ENCODE measurements around the gene METTL6. TPM values are rescaled to one million over a fixed set of nuclear protein-coding genes. Genes with fewer than 3 reads are reported as not detected.

METTL6 gene
- total RNA-seq, 1 donor from 2014 or later, result 13.8 TPM

GRCh38 chr3:15454965-15455364, 27.6 kb upstream of the METTL6 start:
- Histone ChIP-seq H3K27me3 (no peaks in the 10 kb centered on the region), H3K4me3 (no peak overlapping the region), H3K27ac (no peak overlapping the region), H3K9me3 (no peaks in the 10 kb centered on the region), H3K36me3 (no peaks in the 10 kb centered on the region), H3K4me1 (no peaks in the 10 kb centered on the region)
- intact Hi-C loops (cut with DNase I), result loop anchor here (5.0 kb wide), 1 partner anchor 57 kb away; no protein-coding TSS in a partner anchor
- TF ChIP-seq POLR2A (IDR thresholded peaks at IDR 0.05), result no peak
- TF ChIP-seq CTCF (IDR thresholded peaks at IDR 0.05), result no peak
- no peak for TF ChIP-seq POLR2AphosphoS5 (IDR thresholded peaks at IDR 0.05; ENCODE audit: insufficient read depth in 1 of 2, low read depth in 1 of 2)
- DNase-seq (ENCODE audit: extremely low spot score in 2 of 2), result no peak

GRCh38 chr3:15453991-15454625, 26.8 kb upstream of the METTL6 start:
- Histone ChIP-seq H3K4me3 (no peak overlapping the region), H3K4me1 (no peaks in the 10 kb centered on the region), H3K36me3 (no peaks in the 10 kb centered on the region), H3K27ac (no peak overlapping the region), H3K9me3 (no peaks in the 10 kb centered on the region), H3K27me3 (no peaks in the 10 kb centered on the region)
- no peak for DNase-seq (ENCODE audit: extremely low spot score in 2 of 2)
- intact Hi-C loops (cut with DNase I), result loop anchor here (5.0 kb wide), 1 partner anchor 58 kb away; no protein-coding TSS in a partner anchor
- TF ChIP-seq POLR2AphosphoS5 (IDR thresholded peaks at IDR 0.05; ENCODE audit: insufficient read depth in 1 of 2, low read depth in 1 of 2), result no peak
- no peak for TF ChIP-seq POLR2A (IDR thresholded peaks at IDR 0.05)
- no peak for TF ChIP-seq CTCF (IDR thresholded peaks at IDR 0.05)

- Histone ChIP-seq H3K4me1 (no peaks in the 10 kb centered on the region), H3K27me3 (no peaks in the 10 kb centered on the region), H3K9me3 (no peaks in the 10 kb centered on the region), H3K4me3 (no peak overlapping the region), H3K27ac (no peak overlapping the region), H3K36me3 (no peaks in the 10 kb centered on the region)
- intact Hi-C loops (cut with DNase I), result loop anchor here (5.0 kb wide), 1 partner anchor 59 kb away; no protein-coding TSS in a partner anchor
- TF ChIP-seq POLR2AphosphoS5 (IDR thresholded peaks at IDR 0.05; ENCODE audit: insufficient read depth in 1 of 2, low read depth in 1 of 2) (no peak), POLR2A (IDR thresholded peaks at IDR 0.05) (no peak), CTCF (IDR thresholded peaks at IDR 0.05) (no peak)
- DNase-seq (ENCODE audit: extremely low spot score in 2 of 2), result no peak
Measured at GRCh38 chr3:15453501-15453900, 26.2 kb upstream of the METTL6 start.

GRCh38 chr3:15452961-15453360, 25.6 kb upstream of the METTL6 start:
- DNase-seq (ENCODE audit: extremely low spot score in 2 of 2), result no peak
- Histone ChIP-seq H3K9me3 (no peaks in the 10 kb centered on the region), H3K27me3 (no peaks in the 10 kb centered on the region), H3K4me1 (no peaks in the 10 kb centered on the region), H3K4me3 (no peak overlapping the region), H3K36me3 (no peaks in the 10 kb centered on the region), H3K27ac (no peak overlapping the region)
- intact Hi-C loops (cut with DNase I), result loop anchor here (5.0 kb wide), 1 partner anchor 59 kb away; no protein-coding TSS in a partner anchor
- no peak for TF ChIP-seq POLR2AphosphoS5 (IDR thresholded peaks at IDR 0.05; ENCODE audit: insufficient read depth in 1 of 2, low read depth in 1 of 2)

GRCh38 chr3:15452156-15452555, 24.8 kb upstream of the METTL6 start:
- intact Hi-C loops (cut with DNase I), result loop anchor here (5.0 kb wide), 1 partner anchor 60 kb away; no protein-coding TSS in a partner anchor
- H3K27ac ChIP-seq, result no peak overlapping the region
- DNase-seq (ENCODE audit: extremely low spot score in 2 of 2), result no peak

More at GRCh38 chr3:15452156-15452555, 24.8 kb upstream of the METTL6 start:
- H3K4me1 ChIP-seq, result no peaks in the 10 kb centered on the region
- H3K9me3 ChIP-seq, result no peaks in the 10 kb centered on the region
- H3K27me3 ChIP-seq, result no peaks in the 10 kb centered on the region
- H3K36me3 ChIP-seq, result no peaks in the 10 kb centered on the region
- TF ChIP-seq POLR2A (IDR thresholded peaks at IDR 0.05) (no peak), POLR2AphosphoS5 (IDR thresholded peaks at IDR 0.05; ENCODE audit: insufficient read depth in 1 of 2, low read depth in 1 of 2) (no peak), CTCF (IDR thresholded peaks at IDR 0.05) (no peak)
- no peak overlapping the region for H3K4me3 ChIP-seq
